Ecto neural progenitor cell (in vitro differentiated cells): Measurements from ENCODE around the gene PHLDB3.

Experiments
- DNase-seq: peaks from one replicate; pipeline ENCODE4 v3.0.0-alpha.2; 2018; ENCODE audit warnings: low spot score

Gene PHLDB3

GRCh38 chr19:43496960-43497359, 7.6 kb downstream of the PHLDB3 start:
- no peak for DNase-seq

GRCh38 chr19:43495082-43495481, 9.5 kb downstream of the PHLDB3 start:
- DNase-seq: no peak

- DNase-seq: no peak
These were observed 13.8 kb downstream of the PHLDB3 start for GRCh38 chr19:43490759-43491158.

GRCh38 chr19:43489979-43490599, 14.5 kb downstream of the PHLDB3 start:
- no peak for DNase-seq

- DNase-seq: no peak
These were observed 15.2 kb downstream of the PHLDB3 start for GRCh38 chr19:43489310-43489709.

GRCh38 chr19:43488179-43488578, 16.4 kb downstream of the PHLDB3 start:
- DNase-seq: no peak

- no peak for DNase-seq
These were observed 18.1 kb downstream of the PHLDB3 start for GRCh38 chr19:43486412-43486811.

GRCh38 chr19:43485951-43486350, 18.6 kb downstream of the PHLDB3 start:
- DNase-seq: no peak

- DNase-seq: no peak
These were observed 21.3 kb downstream of the PHLDB3 start for GRCh38 chr19:43483281-43483680.

- DNase-seq: no peak
These were observed 22.4 kb downstream of the PHLDB3 start for GRCh38 chr19:43482193-43482592.

- no peak for DNase-seq
These were observed 22.8 kb downstream of the PHLDB3 start for GRCh38 chr19:43481701-43482100.

GRCh38 chr19:43480574-43480973, 24.0 kb downstream of the PHLDB3 start:
- DNase-seq: no peak

- DNase-seq: no peak
These were observed 24.5 kb downstream of the PHLDB3 start for GRCh38 chr19:43479961-43480561.

- DNase-seq: no peak
These were observed 25.3 kb downstream of the PHLDB3 start for GRCh38 chr19:43479226-43479625.

GRCh38 chr19:43478323-43478722, 26.2 kb downstream of the PHLDB3 start:
- DNase-seq: no peak

- no peak for DNase-seq
These were observed 27.9 kb downstream of the PHLDB3 start for GRCh38 chr19:43476606-43477005.

GRCh38 chr19:43474986-43475705, 29.4 kb downstream of the PHLDB3 start:
- peak; percentile 97 for DNase-seq

GRCh38 chr19:43474487-43474886, 30.1 kb downstream of the PHLDB3 start:
- DNase-seq: no peak

- DNase-seq: no peak
These were observed 33.5 kb downstream of the PHLDB3 start for GRCh38 chr19:43471091-43471490.

GRCh38 chr19:43470288-43470687, 34.3 kb downstream of the PHLDB3 start:
- no peak for DNase-seq

GRCh38 chr19:43469160-43469480, 35.4 kb downstream of the PHLDB3 start:
- no peak for DNase-seq

- DNase-seq: no peak
These were observed 36.0 kb downstream of the PHLDB3 start for GRCh38 chr19:43468354-43469159.

- DNase-seq: no peak
These were observed 36.8 kb downstream of the PHLDB3 start for GRCh38 chr19:43467730-43468129.
